ENCODE measurements around the gene ARMH4. TPM values are rescaled to one million over a fixed set of nuclear protein-coding genes. Genes with fewer than 3 reads are reported as not detected.

Gene ARMH4
- total and polyA plus RNA-seq, 4 donors = 0.40 to 14.2 (median 1.1) TPM

DNA sequence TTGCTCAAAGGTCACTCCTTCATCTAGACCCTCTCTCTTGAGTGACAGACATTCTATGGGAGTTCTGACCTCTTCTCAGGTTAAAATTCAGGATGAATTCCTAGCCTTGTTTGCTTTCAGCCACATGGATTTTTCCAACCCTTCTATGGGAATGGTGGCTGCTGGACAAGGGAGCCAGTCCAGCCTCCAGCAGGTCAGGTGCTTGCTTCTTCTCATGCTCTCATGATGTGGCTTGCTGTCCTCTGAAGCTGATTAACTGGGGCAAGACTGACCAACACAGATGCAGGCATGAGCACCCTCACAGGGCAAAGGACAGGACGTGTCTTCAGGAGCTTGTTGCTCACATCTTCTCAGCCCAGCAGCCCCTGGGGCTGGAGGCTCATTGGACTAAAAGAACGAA, 188.9 kb downstream of the ARMH4 start:
- H3K4me1 ChIP-seq (ENCODE audit: control insufficient read depth in 5 of 5, insufficient read depth in 5 of 5, low read length in 5 of 5) = peaks cover 0 to 12% (median 0%) of the 10 kb centered on the region in 5 donors
- no peaks in the 10 kb centered on the region for H3K36me3 ChIP-seq (ENCODE audit: control insufficient read depth in 4 of 4, insufficient read depth in 4 of 4, low read length in 4 of 4)
- H3K27ac ChIP-seq (ENCODE audit: low read depth in 1 of 2, low read length in 1 of 2) = no peak overlapping the region
- TF ChIP-seq, protein P1, sequence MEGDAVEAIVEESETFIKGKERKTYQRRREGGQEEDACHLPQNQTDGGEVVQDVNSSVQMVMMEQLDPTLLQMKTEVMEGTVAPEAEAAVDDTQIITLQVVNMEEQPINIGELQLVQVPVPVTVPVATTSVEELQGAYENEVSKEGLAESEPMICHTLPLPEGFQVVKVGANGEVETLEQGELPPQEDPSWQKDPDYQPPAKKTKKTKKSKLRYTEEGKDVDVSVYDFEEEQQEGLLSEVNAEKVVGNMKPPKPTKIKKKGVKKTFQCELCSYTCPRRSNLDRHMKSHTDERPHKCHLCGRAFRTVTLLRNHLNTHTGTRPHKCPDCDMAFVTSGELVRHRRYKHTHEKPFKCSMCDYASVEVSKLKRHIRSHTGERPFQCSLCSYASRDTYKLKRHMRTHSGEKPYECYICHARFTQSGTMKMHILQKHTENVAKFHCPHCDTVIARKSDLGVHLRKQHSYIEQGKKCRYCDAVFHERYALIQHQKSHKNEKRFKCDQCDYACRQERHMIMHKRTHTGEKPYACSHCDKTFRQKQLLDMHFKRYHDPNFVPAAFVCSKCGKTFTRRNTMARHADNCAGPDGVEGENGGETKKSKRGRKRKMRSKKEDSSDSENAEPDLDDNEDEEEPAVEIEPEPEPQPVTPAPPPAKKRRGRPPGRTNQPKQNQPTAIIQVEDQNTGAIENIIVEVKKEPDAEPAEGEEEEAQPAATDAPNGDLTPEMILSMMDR (IDR thresholded peaks at IDR 0.05; ENCODE audit: control extremely low read depth, extremely low read depth) = no peak
- no peak overlapping the region for H3K4me3 ChIP-seq
- no peaks in the 10 kb centered on the region for H3K27me3 ChIP-seq (ENCODE audit: control insufficient read depth in 3 of 3, insufficient read depth in 3 of 3, low read length in 2 of 3)
- WGBS, 2 donors = 64 to 67% methylated on average over 2 of the region's 2 CpGs
- DNase-seq (no peak), ATAC-seq (ENCODE audit: insufficient read depth, low FRiP score) (no peak)
- no peak overlapping the region for H3K9ac ChIP-seq (ENCODE audit: insufficient read depth in 1 of 2, low read length in 2 of 2)
- H3K9me3 ChIP-seq (ENCODE audit: control insufficient read depth in 4 of 4, insufficient read depth in 3 of 4, low read length in 3 of 4) = peaks cover 0 to 2% (median 0%) of the 10 kb centered on the region in 4 donors

- TF ChIP-seq, protein P1 (IDR thresholded peaks at IDR 0.05; ENCODE audit: control extremely low read depth, extremely low read depth) = no peak
- DNase-seq = peak; percentile 26 to 44 (median 33)
Observed at GRCh38 chr14:57962325-57963035, 189.5 kb downstream of the ARMH4 start.

GRCh38 chr14:57961786-57962060, 190.3 kb downstream of the ARMH4 start:
- Histone ChIP-seq H3K27ac (ENCODE audit: low read depth in 1 of 2, low read length in 1 of 2) (no peak overlapping the region), H3K36me3 (ENCODE audit: control insufficient read depth in 4 of 4, insufficient read depth in 4 of 4, low read length in 4 of 4) (no peaks in the 10 kb centered on the region), H3K4me1 (ENCODE audit: control insufficient read depth in 5 of 5, insufficient read depth in 5 of 5, low read length in 5 of 5) (peaks cover 0 to 12% (median 0%) of the 10 kb centered on the region in 5 donors), H3K4me3 (no peak overlapping the region), H3K9ac (ENCODE audit: insufficient read depth in 1 of 2, low read length in 2 of 2) (no peak overlapping the region), H3K9me3 (ENCODE audit: control insufficient read depth in 4 of 4, insufficient read depth in 3 of 4, low read length in 3 of 4) (peaks cover 0 to 2% (median 0%) of the 10 kb centered on the region in 4 donors), H3K27me3 (ENCODE audit: control insufficient read depth in 3 of 3, insufficient read depth in 3 of 3, low read length in 2 of 3) (no peaks in the 10 kb centered on the region)
- ATAC-seq (ENCODE audit: insufficient read depth, low FRiP score) (no peak), DNase-seq (no peak)
- TF ChIP-seq, protein P1 (IDR thresholded peaks at IDR 0.05; ENCODE audit: control extremely low read depth, extremely low read depth) = no peak
- 58 to 69% methylated on average over 2 of the region's 2 CpGs for WGBS, 2 donors

More at GRCh38 chr14:57962325-57963035, 189.5 kb downstream of the ARMH4 start:
- 42 to 45% methylated on average over 12 of the region's 12 CpGs for WGBS, 2 donors
- H3K27ac ChIP-seq (ENCODE audit: low read depth in 1 of 2, low read length in 1 of 2) = no peak overlapping the region
- H3K27me3 ChIP-seq (ENCODE audit: control insufficient read depth in 3 of 3, insufficient read depth in 3 of 3, low read length in 2 of 3) = no peaks in the 10 kb centered on the region
- H3K9ac ChIP-seq (ENCODE audit: insufficient read depth in 1 of 2, low read length in 2 of 2) = no peak overlapping the region
- ATAC-seq (ENCODE audit: insufficient read depth, low FRiP score) = no peak
- no peak overlapping the region for H3K4me3 ChIP-seq
- H3K36me3 ChIP-seq (ENCODE audit: control insufficient read depth in 4 of 4, insufficient read depth in 4 of 4, low read length in 4 of 4) = no peaks in the 10 kb centered on the region
- H3K9me3 ChIP-seq (ENCODE audit: control insufficient read depth in 4 of 4, insufficient read depth in 3 of 4, low read length in 3 of 4) = peaks cover 0 to 2% (median 0%) of the 10 kb centered on the region in 4 donors
- H3K4me1 ChIP-seq (ENCODE audit: control insufficient read depth in 5 of 5, insufficient read depth in 5 of 5, low read length in 5 of 5) = peaks cover 0 to 12% (median 0%) of the 10 kb centered on the region in 5 donors

Data from lung (tissue), 12 donors.